ENCODE data around the gene IL3RA.

Gene IL3RA

DNA sequence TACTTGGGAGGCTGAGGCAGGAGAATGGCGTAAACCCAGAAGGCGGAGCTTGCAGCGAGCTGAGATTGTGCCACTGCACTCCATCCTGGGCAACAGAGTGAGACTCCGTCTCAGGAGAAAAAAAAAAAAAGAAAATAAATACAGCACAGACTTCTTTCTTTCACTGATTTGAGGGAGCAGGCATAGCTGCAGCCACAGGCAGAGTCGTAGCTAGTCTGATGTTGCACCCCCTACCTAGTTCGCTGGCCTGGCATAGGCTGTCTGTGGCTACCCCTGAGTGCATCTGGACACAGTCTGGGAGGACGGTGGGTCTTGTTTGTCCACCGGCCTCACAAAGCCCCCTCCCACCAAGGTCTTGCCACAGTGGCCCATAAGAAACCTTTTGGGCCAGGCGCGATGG, 21.4 kb downstream of the IL3RA start:
- Histone ChIP-seq H3K4me2 (ENCODE audit: low read depth, low read length, poor library complexity, severe bottlenecking) (no peak overlapping the region), H4K20me1 (ENCODE audit: low read depth, low read length) (no peaks in the 10 kb centered on the region), H3F3A (ENCODE audit: insufficient read depth) (no peaks in the 10 kb centered on the region), H3K79me2 (ENCODE audit: insufficient read depth, low read length) (no peaks in the 10 kb centered on the region), H3K9ac (ENCODE audit: low read length) (no peak overlapping the region), H3K36me3 (ENCODE audit: low read length) (no peaks in the 10 kb centered on the region), H2AFZ (ENCODE audit: low read depth, low read length, severe bottlenecking) (no peak overlapping the region), H3K27ac (ENCODE audit: low read depth, low read length) (no peak overlapping the region), H3K9me3 (ENCODE audit: insufficient read depth, low read length) (no peaks in the 10 kb centered on the region), H3K27me3 (ENCODE audit: low read length) (no peaks in the 10 kb centered on the region), H3K4me3 (ENCODE audit: insufficient read depth, low read length, poor library complexity, severe bottlenecking) (no peak overlapping the region), H3K9me2 (replicated peaks; ENCODE audit: insufficient read depth, low read length) (no peaks in the 10 kb centered on the region)
- TF ChIP-seq, protein P1, sequence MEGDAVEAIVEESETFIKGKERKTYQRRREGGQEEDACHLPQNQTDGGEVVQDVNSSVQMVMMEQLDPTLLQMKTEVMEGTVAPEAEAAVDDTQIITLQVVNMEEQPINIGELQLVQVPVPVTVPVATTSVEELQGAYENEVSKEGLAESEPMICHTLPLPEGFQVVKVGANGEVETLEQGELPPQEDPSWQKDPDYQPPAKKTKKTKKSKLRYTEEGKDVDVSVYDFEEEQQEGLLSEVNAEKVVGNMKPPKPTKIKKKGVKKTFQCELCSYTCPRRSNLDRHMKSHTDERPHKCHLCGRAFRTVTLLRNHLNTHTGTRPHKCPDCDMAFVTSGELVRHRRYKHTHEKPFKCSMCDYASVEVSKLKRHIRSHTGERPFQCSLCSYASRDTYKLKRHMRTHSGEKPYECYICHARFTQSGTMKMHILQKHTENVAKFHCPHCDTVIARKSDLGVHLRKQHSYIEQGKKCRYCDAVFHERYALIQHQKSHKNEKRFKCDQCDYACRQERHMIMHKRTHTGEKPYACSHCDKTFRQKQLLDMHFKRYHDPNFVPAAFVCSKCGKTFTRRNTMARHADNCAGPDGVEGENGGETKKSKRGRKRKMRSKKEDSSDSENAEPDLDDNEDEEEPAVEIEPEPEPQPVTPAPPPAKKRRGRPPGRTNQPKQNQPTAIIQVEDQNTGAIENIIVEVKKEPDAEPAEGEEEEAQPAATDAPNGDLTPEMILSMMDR (IDR thresholded peaks at IDR 0.05; ENCODE audit: insufficient read depth, low read length, poor library complexity, severe bottlenecking): no peak
- no peak for TF ChIP-seq EZH2phosphoT487 (conservative IDR thresholded peaks at IDR 0.05; ENCODE audit: low read length)

DNA sequence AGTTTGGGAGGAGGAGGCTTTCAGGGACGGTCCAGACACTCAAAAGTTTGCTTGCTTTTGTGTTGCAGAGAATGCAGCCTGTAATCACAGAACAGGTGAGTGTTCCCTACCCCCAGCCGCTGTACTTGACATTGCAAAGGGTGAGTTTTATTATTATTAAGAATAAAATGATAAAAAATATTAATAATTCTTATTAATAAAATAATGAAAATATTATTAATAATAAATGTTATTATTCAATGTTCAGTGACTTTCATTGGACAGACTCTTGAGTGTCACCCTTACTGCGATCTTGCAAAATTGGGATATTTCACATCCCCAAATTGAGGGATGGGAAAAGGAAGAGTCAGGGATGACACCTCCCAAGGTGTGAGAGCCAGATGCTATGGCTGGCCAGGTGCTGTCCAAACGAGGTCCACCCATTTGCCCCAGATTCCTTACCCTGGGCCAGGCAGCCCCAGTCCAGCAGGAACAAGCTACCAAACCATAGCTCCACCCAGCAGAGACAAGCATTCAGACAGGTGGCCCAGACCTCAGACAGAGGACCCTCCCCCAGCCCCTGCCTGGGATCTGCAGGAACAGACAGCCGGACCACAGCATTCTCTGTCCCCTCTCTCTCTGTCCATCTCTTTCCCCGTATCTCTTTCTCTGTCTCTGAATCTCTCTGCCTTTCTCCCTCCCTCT, 22.4 kb downstream of the IL3RA start:
- Histone ChIP-seq H2AFZ (ENCODE audit: low read depth, low read length, severe bottlenecking) (no peak overlapping the region), H3F3A (ENCODE audit: insufficient read depth) (no peaks in the 10 kb centered on the region), H4K20me1 (ENCODE audit: low read depth, low read length) (no peaks in the 10 kb centered on the region), H3K4me3 (ENCODE audit: insufficient read depth, low read length, poor library complexity, severe bottlenecking) (no peak overlapping the region), H3K9me3 (ENCODE audit: insufficient read depth, low read length) (no peaks in the 10 kb centered on the region), H3K27ac (ENCODE audit: low read depth, low read length) (no peak overlapping the region), H3K79me2 (ENCODE audit: insufficient read depth, low read length) (no peaks in the 10 kb centered on the region), H3K36me3 (ENCODE audit: low read length) (no peaks in the 10 kb centered on the region), H3K9me2 (replicated peaks; ENCODE audit: insufficient read depth, low read length) (no peaks in the 10 kb centered on the region), H3K27me3 (ENCODE audit: low read length) (no peaks in the 10 kb centered on the region), H3K4me2 (ENCODE audit: low read depth, low read length, poor library complexity, severe bottlenecking) (no peak overlapping the region), H3K9ac (ENCODE audit: low read length) (no peak overlapping the region)
- TF ChIP-seq EZH2phosphoT487 (conservative IDR thresholded peaks at IDR 0.05; ENCODE audit: low read length): no peak
- TF ChIP-seq, protein P1 (IDR thresholded peaks at IDR 0.05; ENCODE audit: insufficient read depth, low read length, poor library complexity, severe bottlenecking): no peak

DNA sequence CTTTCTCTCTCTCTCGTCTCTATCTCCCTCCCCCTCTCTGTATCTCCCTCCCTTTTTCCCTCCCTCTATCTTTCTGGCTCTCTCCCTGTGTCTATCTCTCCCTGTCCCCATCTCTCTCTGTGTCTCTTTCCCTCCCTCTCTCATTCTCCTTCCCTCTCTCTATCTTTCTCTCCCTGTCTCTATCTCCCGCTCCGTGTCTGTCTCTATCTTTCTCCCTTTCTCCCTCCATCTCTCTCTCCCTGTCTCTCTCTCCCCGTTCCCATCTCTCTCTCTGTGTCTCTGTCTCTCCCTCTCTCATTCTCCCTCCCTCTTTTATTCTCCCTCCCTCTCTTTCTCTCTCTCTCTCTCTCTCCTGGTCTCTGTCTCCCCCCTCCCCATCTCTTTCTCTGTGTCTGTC, 22.9 kb downstream of the IL3RA start:
- Histone ChIP-seq H3K27ac (ENCODE audit: low read depth, low read length) (no peak overlapping the region), H4K20me1 (ENCODE audit: low read depth, low read length) (no peaks in the 10 kb centered on the region), H3K4me2 (ENCODE audit: low read depth, low read length, poor library complexity, severe bottlenecking) (no peak overlapping the region), H2AFZ (ENCODE audit: low read depth, low read length, severe bottlenecking) (no peak overlapping the region), H3K9me2 (replicated peaks; ENCODE audit: insufficient read depth, low read length) (no peaks in the 10 kb centered on the region), H3K9me3 (ENCODE audit: insufficient read depth, low read length) (no peaks in the 10 kb centered on the region), H3K36me3 (ENCODE audit: low read length) (no peaks in the 10 kb centered on the region), H3K4me3 (ENCODE audit: insufficient read depth, low read length, poor library complexity, severe bottlenecking) (no peak overlapping the region), H3K79me2 (ENCODE audit: insufficient read depth, low read length) (no peaks in the 10 kb centered on the region), H3K27me3 (ENCODE audit: low read length) (no peaks in the 10 kb centered on the region), H3F3A (ENCODE audit: insufficient read depth) (no peaks in the 10 kb centered on the region), H3K9ac (ENCODE audit: low read length) (no peak overlapping the region)
- TF ChIP-seq EZH2phosphoT487 (conservative IDR thresholded peaks at IDR 0.05; ENCODE audit: low read length): no peak
- TF ChIP-seq, protein P1 (IDR thresholded peaks at IDR 0.05; ENCODE audit: insufficient read depth, low read length, poor library complexity, severe bottlenecking): no peak
